ENCODE results near the gene ENTPD1. TPM values are rescaled to one million over a fixed set of nuclear protein-coding genes. Genes with fewer than 3 reads are reported as not detected.

The ENTPD1 gene
- total RNA-seq, 1 experiment from 2014 or later: 0.37 TPM

DNA sequence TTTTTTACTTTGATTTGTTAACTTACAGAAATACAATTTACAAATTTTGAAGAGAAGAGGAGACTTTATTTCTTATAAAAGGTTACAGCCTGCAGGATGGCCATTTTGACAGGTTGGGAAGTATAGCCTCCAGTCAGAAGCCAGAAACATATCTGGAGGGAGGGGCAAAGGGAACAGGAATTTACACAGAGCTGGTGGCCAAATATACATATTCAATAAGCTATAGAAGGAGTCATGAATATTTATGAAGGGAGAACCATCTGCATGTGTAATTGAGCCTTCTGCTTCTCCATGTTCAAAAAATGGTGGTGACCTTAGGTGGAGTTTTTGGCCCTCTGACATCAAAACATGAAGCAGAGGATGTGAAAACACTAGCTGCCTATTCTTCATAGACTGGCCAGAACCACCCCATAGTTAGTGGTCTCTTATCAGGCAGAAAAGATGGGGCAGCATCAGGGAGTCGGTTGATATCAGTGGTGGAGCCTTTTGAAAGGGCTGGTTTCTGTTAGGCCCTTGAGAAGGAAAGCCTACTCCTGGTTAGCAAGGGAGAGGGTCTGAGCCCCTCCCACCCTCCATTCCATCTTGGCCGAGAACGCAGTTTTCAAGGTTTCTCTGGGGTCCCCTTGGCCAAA, 57.2 kb downstream of the ENTPD1 start:
- Histone ChIP-seq H3K9ac (ENCODE audit: low read length) (no peak overlapping the region), H2AFZ (ENCODE audit: low read depth, low read length, poor library complexity, severe bottlenecking) (no peak overlapping the region), H3K79me2 (ENCODE audit: insufficient read depth, low read length) (no peaks in the 10 kb centered on the region), H4K20me1 (ENCODE audit: insufficient read depth) (no peaks in the 10 kb centered on the region), H3K27ac (ENCODE audit: low read depth, low read length) (no peak overlapping the region), H3K36me3 (ENCODE audit: control insufficient read depth in 1 of 2, insufficient read depth in 2 of 2, low read length in 2 of 2) (no peaks in the 10 kb centered on the region), H3K27me3 (ENCODE audit: insufficient read depth, low read length) (no peaks in the 10 kb centered on the region), H3K9me3 (ENCODE audit: control insufficient read depth in 1 of 2, insufficient read depth in 1 of 2, low read depth in 1 of 2, low read length in 2 of 2) (no peaks in the 10 kb centered on the region; a peak in 1 of 4 replicates), H3K4me3 (replicated peaks in 1 of 2; ENCODE audit: low read depth in 1 of 2, low read length in 2 of 2) (no peak overlapping the region), H3K4me1 (ENCODE audit: control insufficient read depth in 1 of 2, insufficient read depth in 2 of 2, low read length in 2 of 2) (no peaks in the 10 kb centered on the region), H3K9me2 (ENCODE audit: insufficient read depth) (no peaks in the 10 kb centered on the region), H3K4me2 (ENCODE audit: low read length) (no peak overlapping the region)
- DNase-seq (ENCODE audit: low read depth, low spot score) (no peak), ATAC-seq (no peak)
- BruUV-seq (replicated peaks): no TSS peak
- intact Hi-C loops (cut with micrococcal nuclease): no loop called here
- ChIA-PET CTCF (no interaction called here), POLR2A (no interaction called here), RAD21 (ENCODE audit: low non-redundant PET in 1 of 2, low total read pairs in 2 of 2, uncharacterized antibody in 2 of 2, unreplicated experiment in 2 of 2) (no interaction called here)
- TF ChIP-seq, protein P1, sequence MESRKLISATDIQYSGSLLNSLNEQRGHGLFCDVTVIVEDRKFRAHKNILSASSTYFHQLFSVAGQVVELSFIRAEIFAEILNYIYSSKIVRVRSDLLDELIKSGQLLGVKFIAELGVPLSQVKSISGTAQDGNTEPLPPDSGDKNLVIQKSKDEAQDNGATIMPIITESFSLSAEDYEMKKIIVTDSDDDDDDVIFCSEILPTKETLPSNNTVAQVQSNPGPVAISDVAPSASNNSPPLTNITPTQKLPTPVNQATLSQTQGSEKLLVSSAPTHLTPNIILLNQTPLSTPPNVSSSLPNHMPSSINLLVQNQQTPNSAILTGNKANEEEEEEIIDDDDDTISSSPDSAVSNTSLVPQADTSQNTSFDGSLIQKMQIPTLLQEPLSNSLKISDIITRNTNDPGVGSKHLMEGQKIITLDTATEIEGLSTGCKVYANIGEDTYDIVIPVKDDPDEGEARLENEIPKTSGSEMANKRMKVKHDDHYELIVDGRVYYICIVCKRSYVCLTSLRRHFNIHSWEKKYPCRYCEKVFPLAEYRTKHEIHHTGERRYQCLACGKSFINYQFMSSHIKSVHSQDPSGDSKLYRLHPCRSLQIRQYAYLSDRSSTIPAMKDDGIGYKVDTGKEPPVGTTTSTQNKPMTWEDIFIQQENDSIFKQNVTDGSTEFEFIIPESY (IDR thresholded peaks at IDR 0.05; ENCODE audit: extremely low read depth, insufficient replicate concordance, low read length): no peak
- TF ChIP-seq EGR1 (IDR thresholded peaks at IDR 0.05; ENCODE audit: low read depth) (no peak), EZH2phosphoT487 (IDR thresholded peaks at IDR 0.05; ENCODE audit: borderline replicate concordance) (no peak), RAD21 (IDR thresholded peaks at IDR 0.05; ENCODE audit: low read depth) (no peak), ZFX (IDR thresholded peaks at IDR 0.05) (no peak), CBX3 (IDR thresholded peaks at IDR 0.05; ENCODE audit: low read depth) (no peak), YY1 (IDR thresholded peaks at IDR 0.05; ENCODE audit: extremely low read depth, insufficient replicate concordance, low read depth, low read length) (no peak), POLR2AphosphoS5 (IDR thresholded peaks at IDR 0.05; ENCODE audit: low read depth, low read length) (no peak)
- TF ChIP-seq, protein P2, sequence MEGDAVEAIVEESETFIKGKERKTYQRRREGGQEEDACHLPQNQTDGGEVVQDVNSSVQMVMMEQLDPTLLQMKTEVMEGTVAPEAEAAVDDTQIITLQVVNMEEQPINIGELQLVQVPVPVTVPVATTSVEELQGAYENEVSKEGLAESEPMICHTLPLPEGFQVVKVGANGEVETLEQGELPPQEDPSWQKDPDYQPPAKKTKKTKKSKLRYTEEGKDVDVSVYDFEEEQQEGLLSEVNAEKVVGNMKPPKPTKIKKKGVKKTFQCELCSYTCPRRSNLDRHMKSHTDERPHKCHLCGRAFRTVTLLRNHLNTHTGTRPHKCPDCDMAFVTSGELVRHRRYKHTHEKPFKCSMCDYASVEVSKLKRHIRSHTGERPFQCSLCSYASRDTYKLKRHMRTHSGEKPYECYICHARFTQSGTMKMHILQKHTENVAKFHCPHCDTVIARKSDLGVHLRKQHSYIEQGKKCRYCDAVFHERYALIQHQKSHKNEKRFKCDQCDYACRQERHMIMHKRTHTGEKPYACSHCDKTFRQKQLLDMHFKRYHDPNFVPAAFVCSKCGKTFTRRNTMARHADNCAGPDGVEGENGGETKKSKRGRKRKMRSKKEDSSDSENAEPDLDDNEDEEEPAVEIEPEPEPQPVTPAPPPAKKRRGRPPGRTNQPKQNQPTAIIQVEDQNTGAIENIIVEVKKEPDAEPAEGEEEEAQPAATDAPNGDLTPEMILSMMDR (IDR thresholded peaks at IDR 0.05 in 2 of 3, conservative IDR thresholded peaks at IDR 0.05 in 1 of 3; ENCODE audit: borderline replicate concordance in 1 of 3, insufficient read depth in 1 of 3, low read depth in 2 of 3, low read length in 2 of 3): no peak
